GM12801 (cell line): ENCODE results near the gene ABI3.

Experiments used
- TF ChIP-seq, protein P1 (sequence below): IDR thresholded peaks from one replicate; pipeline ENCODE4 v1.5.1; 2011; ENCODE audit warnings: control low read depth; ENCODE audit not compliant: insufficient read length; ENCODE audit errors: extremely low read depth

The ABI3 gene

DNA sequence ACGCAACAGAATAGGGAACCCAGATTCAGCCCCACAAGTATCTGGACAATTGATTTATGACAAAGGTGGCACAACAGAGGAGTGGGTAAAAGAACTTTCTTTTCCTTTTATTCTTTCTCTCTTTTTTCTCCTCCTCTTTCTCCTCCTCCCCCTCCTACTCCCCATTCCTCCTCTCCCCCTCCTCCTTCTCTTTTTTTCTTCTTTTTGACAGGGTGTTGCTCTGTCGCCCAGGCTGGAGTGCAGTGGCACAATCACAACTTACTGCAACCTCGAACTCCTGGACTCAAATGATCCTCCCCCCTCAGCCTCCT is 16.3 kb upstream of the ABI3 start:
- TF ChIP-seq, protein P1, sequence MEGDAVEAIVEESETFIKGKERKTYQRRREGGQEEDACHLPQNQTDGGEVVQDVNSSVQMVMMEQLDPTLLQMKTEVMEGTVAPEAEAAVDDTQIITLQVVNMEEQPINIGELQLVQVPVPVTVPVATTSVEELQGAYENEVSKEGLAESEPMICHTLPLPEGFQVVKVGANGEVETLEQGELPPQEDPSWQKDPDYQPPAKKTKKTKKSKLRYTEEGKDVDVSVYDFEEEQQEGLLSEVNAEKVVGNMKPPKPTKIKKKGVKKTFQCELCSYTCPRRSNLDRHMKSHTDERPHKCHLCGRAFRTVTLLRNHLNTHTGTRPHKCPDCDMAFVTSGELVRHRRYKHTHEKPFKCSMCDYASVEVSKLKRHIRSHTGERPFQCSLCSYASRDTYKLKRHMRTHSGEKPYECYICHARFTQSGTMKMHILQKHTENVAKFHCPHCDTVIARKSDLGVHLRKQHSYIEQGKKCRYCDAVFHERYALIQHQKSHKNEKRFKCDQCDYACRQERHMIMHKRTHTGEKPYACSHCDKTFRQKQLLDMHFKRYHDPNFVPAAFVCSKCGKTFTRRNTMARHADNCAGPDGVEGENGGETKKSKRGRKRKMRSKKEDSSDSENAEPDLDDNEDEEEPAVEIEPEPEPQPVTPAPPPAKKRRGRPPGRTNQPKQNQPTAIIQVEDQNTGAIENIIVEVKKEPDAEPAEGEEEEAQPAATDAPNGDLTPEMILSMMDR, result no peak

DNA sequence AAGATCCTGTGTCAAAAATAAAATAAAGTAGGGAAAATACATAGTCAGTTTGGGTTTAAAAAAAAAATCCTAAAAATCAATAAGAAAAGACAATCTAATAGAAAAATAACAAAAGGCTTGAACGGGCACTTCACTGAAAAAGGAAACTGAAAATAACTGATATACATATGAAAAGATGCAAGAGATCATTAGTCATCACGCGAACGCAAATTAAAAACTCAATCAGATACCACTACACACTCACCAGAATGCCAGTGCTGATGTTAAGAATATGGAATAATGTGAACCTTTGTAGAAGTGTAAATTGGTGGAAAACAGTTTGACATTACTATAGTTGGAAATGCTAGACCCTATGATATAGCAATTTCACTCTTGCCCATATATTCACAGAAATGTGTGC is 14.8 kb upstream of the ABI3 start:
- TF ChIP-seq, protein P1, result no peak

DNA sequence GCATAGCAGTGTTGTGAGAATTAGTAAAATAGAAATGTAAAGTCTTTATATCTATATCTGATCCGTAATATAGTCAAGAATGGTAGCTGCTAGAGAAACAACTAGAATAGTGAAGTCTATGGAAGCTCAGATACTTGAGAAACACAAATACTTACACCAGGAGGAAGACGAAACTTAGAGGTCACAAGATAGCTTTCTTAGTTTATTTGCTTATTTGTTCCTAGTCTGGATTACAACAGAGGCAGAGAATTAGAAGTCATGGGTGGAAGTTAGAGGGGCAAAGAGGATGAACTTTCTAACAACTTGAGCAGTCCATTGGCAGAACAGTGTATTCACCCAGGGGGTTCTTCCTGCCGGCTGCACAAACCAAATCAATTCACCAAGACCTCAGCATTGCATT is 14.0 kb upstream of the ABI3 start:
- TF ChIP-seq, protein P1, result no peak

DNA sequence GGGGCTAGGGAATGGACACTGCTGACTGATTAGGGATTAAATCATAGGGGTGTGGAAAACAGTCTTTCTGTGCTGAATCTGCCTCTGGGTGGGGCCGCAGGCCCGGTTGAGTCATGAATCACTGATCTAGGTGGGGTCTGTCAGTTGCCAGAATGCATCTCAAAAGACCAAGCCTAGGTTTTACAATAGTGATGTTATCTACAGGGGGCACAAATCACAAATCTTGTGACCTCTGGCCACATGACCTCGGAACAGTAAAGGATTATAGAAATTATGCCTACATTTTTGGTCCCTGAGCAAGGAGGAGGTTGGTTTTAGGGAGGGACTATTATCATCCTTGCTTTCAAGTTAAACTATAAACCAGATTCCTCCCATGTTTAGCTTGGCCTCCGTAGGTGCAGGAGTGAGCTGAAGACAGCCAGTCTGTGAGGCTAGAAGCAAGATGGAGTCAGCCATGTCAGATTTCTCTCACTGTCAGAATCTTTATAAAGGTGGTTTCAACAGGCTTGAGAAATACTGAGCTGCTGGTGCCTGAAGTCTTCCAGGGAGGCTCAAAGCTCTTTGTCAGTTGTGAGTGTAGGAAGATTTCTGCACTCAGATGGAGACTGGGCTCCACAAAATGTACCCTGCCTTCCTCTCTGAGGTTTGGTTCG is 13.0 kb upstream of the ABI3 start:
- TF ChIP-seq, protein P1, result no peak

DNA sequence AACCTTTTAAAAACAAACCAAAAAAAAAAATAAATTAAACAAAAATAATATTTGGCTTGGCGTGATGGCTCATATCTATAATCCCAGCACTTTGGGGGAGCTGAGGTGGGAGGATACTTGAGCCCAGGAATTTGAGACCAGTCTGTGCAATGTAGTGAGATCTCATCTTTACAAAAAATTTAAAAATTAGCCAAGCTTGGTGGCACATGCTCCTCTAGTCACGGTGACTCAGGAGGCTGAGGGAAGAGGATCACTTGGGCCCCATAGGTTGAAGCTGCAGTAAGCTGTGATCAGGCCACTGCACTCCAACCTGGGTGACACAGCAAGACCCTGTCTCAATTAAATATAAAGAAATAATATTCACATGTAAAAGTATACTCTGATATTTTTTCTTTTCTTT is 12.3 kb upstream of the ABI3 start:
- TF ChIP-seq, protein P1, result no peak

DNA sequence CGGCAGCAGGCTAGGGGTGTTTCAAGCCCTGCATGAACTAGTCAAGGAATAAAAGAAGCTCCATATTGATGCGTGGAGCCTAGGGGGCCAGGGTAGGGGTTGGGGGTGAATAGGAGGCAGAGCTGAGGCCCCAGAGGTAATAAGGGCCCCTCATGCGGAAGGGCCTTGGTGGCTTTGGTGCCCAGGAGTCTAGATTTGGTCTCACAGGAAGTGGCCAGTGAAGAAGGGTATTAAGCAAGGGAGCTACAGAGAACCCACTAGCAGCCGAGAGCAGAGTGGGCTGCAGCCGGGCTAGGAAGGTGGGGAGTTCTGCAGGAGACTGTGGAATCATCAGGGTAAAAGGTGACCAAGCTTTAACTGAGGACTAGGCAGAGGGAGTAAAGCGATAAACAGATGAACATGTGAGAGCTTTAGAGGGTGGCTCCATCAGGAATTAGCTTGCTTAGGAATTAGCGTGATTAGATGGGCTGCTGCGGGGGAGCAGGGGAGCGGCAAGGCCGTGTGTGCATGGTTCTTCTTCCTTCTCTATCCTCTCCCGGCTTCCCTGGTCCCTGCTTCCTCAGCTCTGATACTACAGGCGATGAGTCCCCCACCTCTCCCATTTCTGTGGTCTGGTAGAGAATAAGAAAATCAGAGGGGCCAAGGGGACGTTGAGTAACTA is 10.0 kb upstream of the ABI3 start:
- TF ChIP-seq, protein P1, result no peak

DNA sequence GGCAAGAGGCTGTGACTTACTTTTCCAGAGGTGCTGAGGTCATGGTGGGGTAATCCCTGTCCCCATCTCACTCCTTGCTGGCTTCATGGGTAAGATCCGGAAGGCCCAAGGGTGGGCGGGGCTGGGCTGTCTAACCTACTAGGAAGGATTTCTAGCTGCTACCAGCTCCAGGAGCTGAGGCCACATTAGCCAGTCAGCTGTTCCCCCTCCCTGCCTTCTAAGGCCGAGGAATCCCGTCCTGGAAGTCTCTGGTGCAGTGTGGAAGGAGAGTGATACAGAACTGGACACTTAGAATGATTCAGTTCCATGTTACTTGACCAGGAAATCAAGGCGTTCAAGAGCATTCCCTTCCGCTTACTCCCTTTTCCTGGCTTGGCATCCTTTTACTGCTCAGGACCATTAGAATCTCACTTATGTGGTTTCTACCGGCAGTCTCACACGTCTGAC is 9.0 kb upstream of the ABI3 start:
- TF ChIP-seq, protein P1, result no peak
